Stimulated activated CD8-positive, alpha-beta memory T cell treated with anti-CD3 and anti-CD28 coated beads, Interleukin-4, amount 100 ng/mL, for 1 hour (primary cell): ENCODE data around the gene ZAP70.
"Not testable (repeated sequence)": the region's sequence is repeated elsewhere in the genome, so short reads cannot be mapped to it uniquely, and the experiment has no call there.

ENCODE experiments used
- DNase-seq, 2 donors: peaks; one replicate each; pipeline ENCODE4 v3.0.0-alpha.2; 2020; ENCODE audit warnings: low read depth in 2 of 2, low spot score in 1 of 2

Gene ZAP70

GRCh38 chr2:97713296-97714083 is at the start of gene ZAP70:
Gene ZAP70, plus strand, starts transcription at chr2:97713576. Its CDS starts 10,461 bp downstream, at chr2:97724037.
- peak in 1 of 2 donors; percentile 32 for DNase-seq

GRCh38 chr2:97663626-97663961 is 49.8 kb upstream of the ZAP70 start:
- no peak for DNase-seq

- DNase-seq: peak; percentile 93 to 97
Observed at GRCh38 chr2:97663962-97664635, 49.3 kb upstream of the ZAP70 start, which contains the start of gene ACTR1B. Gene ACTR1B, minus strand, starts transcription at chr2:97664044. Its CDS starts 154 bp downstream, at chr2:97663890.

GRCh38 chr2:97664636-97664970 is 48.8 kb upstream of the ZAP70 start:
- no peak for DNase-seq

GRCh38 chr2:97669448-97669847 is 43.9 kb upstream of the ZAP70 start, which contains the start of gene C2orf92:
Gene C2orf92, plus strand, starts transcription at chr2:97669713. Its CDS starts 76 bp downstream, at chr2:97669789.
- DNase-seq: no peak

- no peak for DNase-seq
Observed at GRCh38 chr2:97670471-97670870, 42.9 kb upstream of the ZAP70 start.

- DNase-seq: no peak
Observed at GRCh38 chr2:97671526-97671925, 41.9 kb upstream of the ZAP70 start.

GRCh38 chr2:97672606-97673140 is 40.7 kb upstream of the ZAP70 start:
- DNase-seq: not testable (repeated sequence)

- DNase-seq: no peak
Observed at GRCh38 chr2:97673182-97673914, 40.0 kb upstream of the ZAP70 start.

- no peak for DNase-seq
Observed at GRCh38 chr2:97673915-97674283, 39.5 kb upstream of the ZAP70 start.

GRCh38 chr2:97675430-97676113 is 37.8 kb upstream of the ZAP70 start:
- no peak for DNase-seq

GRCh38 chr2:97676620-97677019 is 36.8 kb upstream of the ZAP70 start:
- no peak for DNase-seq

GRCh38 chr2:97677480-97677879 is 35.9 kb upstream of the ZAP70 start:
- no peak for DNase-seq

GRCh38 chr2:97678298-97678697 is 35.1 kb upstream of the ZAP70 start:
- no peak for DNase-seq

- not testable (repeated sequence) for DNase-seq
Observed at GRCh38 chr2:97687235-97687634, 26.1 kb upstream of the ZAP70 start.

GRCh38 chr2:97688062-97688827 is 25.1 kb upstream of the ZAP70 start:
- DNase-seq: no peak

GRCh38 chr2:97691166-97691565 is 22.2 kb upstream of the ZAP70 start:
- DNase-seq: no peak

- no peak for DNase-seq
Observed at GRCh38 chr2:97693476-97693875, 19.9 kb upstream of the ZAP70 start.

GRCh38 chr2:97695744-97696143 is 17.6 kb upstream of the ZAP70 start:
- DNase-seq: no peak
